ENCODE data around the gene RRAGC. TPM values are rescaled to one million over a fixed set of nuclear protein-coding genes. Genes with fewer than 3 reads are reported as not detected.
A peak's percentile ranks its signal among the peaks of the same experiment; 100 is the strongest.
"Not testable (repeated sequence)": the region's sequence is repeated elsewhere in the genome, so short reads cannot be mapped to it uniquely, and the experiment has no call there.

RRAGC gene
- polyA plus RNA-seq, 4 donors = 34.1 to 39.9 (median 35.8) TPM

- DNase-seq (ENCODE audit: low read depth in 4 of 4, low spot score in 3 of 4) = peak in 1 of 4 donors; percentile 39
Observed at GRCh38 chr1:38818175-38818976, 41.2 kb downstream of the RRAGC start.

GRCh38 chr1:38817267-38818174 lies 42.1 kb downstream of the RRAGC start:
- DNase-seq (ENCODE audit: low read depth in 4 of 4, low spot score in 3 of 4) = no peak

- DNase-seq (ENCODE audit: low read depth in 4 of 4, low spot score in 3 of 4) = peak in 3 of 4 donors; percentile 58 to 79 (median 61)
Observed at GRCh38 chr1:38815903-38816627, 43.5 kb downstream of the RRAGC start.

- no peak for DNase-seq (ENCODE audit: low read depth in 4 of 4, low spot score in 3 of 4)
Observed at GRCh38 chr1:38814984-38815464, 44.5 kb downstream of the RRAGC start.

GRCh38 chr1:38814444-38814983 lies 45.1 kb downstream of the RRAGC start:
- DNase-seq (ENCODE audit: low read depth in 4 of 4, low spot score in 3 of 4) = no peak

- DNase-seq (ENCODE audit: low read depth in 4 of 4, low spot score in 3 of 4) = no peak
Observed at GRCh38 chr1:38812981-38813380, 46.6 kb downstream of the RRAGC start.

- DNase-seq (ENCODE audit: low read depth in 4 of 4, low spot score in 3 of 4) = not testable (repeated sequence)
Observed at GRCh38 chr1:38811466-38811865, 48.1 kb downstream of the RRAGC start.

GRCh38 chr1:38806090-38806489 lies 53.5 kb downstream of the RRAGC start:
- no peak for DNase-seq (ENCODE audit: low read depth in 4 of 4, low spot score in 3 of 4)

- DNase-seq (ENCODE audit: low read depth in 4 of 4, low spot score in 3 of 4) = no peak
Observed at GRCh38 chr1:38805036-38805435, 54.5 kb downstream of the RRAGC start.

GRCh38 chr1:38804062-38804886 lies 55.3 kb downstream of the RRAGC start:
- DNase-seq (ENCODE audit: low read depth in 4 of 4, low spot score in 3 of 4) = no peak

GRCh38 chr1:38803647-38804046 lies 55.9 kb downstream of the RRAGC start:
- DNase-seq (ENCODE audit: low read depth in 4 of 4, low spot score in 3 of 4) = no peak

GRCh38 chr1:38800720-38801671 lies 58.6 kb downstream of the RRAGC start:
- DNase-seq (ENCODE audit: low read depth in 4 of 4, low spot score in 3 of 4) = no peak

- DNase-seq (ENCODE audit: low read depth in 4 of 4, low spot score in 3 of 4) = no peak
Observed at GRCh38 chr1:38793299-38793698, 66.3 kb downstream of the RRAGC start.

GRCh38 chr1:38791892-38792291 lies 67.7 kb downstream of the RRAGC start:
- no peak for DNase-seq (ENCODE audit: low read depth in 4 of 4, low spot score in 3 of 4)

GRCh38 chr1:38791164-38791515 lies 68.4 kb downstream of the RRAGC start:
- DNase-seq (ENCODE audit: low read depth in 4 of 4, low spot score in 3 of 4) = no peak

- DNase-seq (ENCODE audit: low read depth in 4 of 4, low spot score in 3 of 4) = no peak
Observed at GRCh38 chr1:38790422-38791163, 69.0 kb downstream of the RRAGC start.

- DNase-seq (ENCODE audit: low read depth in 4 of 4, low spot score in 3 of 4) = no peak
Observed at GRCh38 chr1:38789498-38790169, 69.9 kb downstream of the RRAGC start.

Measured in left renal pelvis (tissue), 4 donors.